ENCODE data around the gene ANKRD33. TPM values are rescaled to one million over a fixed set of nuclear protein-coding genes. Genes with fewer than 3 reads are reported as not detected.

The ANKRD33 gene
- total RNA-seq, 1 donor from 2014 or later, result not detected

DNA sequence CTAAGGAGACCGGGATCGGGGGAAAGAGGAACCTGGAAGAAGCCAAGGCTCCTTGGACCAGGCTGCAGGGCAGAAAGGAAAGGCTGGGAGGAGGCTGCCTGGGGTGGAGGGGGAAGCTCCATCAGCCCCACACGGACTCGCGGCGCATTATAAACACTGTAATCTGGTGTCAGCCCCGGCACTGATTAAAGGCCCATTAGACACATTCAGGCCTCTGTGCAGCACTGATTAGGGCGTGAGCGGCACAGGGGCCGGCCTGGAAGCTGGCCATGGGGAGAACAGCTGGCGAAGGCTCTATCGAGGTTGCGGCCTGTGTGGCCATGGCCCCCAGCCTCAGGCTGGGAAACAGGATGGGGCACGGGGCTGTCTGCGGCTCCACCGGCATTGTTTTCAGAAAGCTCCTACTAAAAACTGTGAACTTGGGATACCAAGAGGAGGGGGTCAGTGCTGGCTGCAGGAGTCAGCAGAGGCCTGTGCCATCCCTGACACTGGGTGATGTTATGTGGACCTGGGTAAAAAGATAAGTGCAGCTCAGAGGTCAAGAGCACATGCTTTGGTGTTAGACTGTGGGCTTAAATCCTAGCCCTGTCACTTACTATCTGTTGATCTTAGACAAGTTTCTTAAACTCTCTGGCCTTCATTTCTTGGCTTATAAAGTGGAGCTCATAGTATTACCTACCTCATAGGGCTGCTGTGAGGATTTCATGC lies 30.0 kb downstream of the ANKRD33 start:
- DNase-seq, result peak; percentile 72

DNA sequence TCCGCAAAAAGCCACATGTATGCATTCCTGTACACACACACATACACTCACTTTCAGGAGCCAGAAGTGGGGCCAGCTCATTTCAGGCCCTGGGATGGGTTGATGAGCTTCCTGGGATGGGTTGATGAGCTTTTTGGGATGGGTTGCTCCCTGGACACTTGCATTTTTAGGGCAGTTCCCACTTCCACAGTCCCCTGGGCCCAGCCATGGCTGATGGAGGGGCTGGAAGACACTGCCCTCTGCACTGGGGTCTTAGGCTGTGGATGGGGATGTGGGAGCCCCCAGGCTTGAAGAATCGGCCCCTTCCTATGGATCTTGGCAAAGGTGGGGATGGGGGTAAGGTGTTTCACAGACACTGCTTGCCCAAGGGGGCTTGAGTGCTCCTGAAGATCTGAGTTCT lies 32.1 kb downstream of the ANKRD33 start:
- DNase-seq, result no peak

DNA sequence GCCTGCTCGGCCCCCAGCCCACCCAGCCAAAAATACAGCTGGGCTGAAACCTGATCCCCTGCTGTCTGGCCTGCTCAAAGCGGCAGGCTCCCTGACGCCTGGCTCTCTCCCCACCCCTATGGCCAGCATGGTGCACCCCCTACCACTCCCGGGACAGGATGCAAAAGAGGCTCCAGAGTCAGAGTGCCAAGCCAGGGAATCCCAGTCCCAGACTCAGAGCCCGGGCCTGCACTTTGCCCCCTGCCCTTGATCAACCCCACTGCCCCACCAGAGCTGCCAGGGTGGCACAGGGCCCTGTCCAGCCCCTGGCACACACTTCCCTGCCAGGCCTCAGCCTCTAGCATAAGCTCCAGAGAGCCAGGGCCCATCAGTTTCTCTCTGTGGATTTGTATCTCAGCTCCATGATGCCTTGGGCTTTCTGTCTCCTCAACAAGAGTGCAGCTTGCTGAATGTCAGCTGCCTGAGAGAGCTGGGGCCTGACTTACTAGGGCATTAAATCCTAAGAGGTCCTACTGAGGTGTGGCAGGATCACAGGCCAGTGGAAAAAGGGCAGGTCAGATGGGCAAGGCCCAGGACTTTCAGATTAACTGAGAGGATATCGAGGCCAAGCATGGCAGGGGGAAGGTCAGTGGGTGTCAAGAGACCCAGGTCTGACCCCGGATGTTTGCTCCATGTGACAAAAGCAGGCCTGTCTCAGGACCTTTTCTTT lies 33.3 kb downstream of the ANKRD33 start:
- DNase-seq, result peak; percentile 92

DNA sequence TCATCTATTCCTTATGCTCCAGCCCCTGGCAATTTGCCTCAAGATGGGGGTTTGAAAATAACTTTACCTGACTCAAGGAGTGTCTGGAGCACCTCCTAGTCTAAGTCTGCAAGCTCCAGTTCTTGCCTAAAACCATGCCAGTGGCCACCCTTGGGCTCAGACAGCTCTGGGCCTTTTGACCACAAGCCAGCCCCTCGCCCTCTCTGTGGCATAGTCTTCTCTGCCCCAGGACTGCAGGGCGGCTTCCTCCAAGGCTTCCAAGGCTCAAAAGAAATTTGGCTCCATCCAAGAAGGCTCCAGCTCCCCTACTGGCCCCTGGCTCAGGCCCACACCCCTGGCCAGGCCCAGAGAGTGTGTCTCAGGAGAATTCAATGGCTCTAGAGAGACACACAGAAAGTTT lies 34.2 kb downstream of the ANKRD33 start:
- DNase-seq, result no peak

DNA sequence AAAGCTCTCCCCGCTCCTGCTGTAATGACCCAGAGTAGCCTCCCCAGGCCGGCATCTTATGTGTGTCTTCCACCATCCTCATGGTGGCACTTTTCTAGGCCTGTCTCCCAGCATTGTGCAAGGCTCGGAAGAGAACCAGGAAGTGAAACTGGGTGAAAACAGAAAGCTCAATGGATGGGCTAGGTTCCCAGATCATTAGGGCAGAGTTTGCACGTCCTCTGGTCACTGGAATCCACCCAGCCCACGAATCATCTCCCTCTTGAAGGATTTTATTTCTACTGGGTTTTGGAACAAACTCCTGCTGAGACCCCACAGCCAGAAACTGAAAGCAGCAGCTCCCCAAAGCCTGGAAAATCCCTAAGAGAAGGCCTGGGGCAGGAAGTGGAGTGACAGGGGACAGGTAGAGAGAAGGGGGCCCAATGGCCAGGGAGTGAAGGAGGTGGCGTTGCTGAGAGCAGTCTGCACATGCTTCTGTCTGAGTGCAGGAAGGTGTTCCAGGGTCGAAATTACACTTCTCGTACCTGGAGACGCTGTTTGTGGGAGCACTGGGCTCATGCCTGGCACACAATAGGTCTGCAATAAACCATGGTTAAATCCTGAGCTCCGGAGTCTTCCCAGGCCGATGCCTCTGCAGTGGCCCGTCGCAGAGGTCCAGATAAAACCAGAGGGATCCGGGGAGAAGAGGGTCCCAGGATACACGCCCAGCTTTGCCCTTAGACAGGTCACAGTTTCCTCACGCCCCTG lies 35.0 kb downstream of the ANKRD33 start:
- peak; percentile 27 for DNase-seq

DNA sequence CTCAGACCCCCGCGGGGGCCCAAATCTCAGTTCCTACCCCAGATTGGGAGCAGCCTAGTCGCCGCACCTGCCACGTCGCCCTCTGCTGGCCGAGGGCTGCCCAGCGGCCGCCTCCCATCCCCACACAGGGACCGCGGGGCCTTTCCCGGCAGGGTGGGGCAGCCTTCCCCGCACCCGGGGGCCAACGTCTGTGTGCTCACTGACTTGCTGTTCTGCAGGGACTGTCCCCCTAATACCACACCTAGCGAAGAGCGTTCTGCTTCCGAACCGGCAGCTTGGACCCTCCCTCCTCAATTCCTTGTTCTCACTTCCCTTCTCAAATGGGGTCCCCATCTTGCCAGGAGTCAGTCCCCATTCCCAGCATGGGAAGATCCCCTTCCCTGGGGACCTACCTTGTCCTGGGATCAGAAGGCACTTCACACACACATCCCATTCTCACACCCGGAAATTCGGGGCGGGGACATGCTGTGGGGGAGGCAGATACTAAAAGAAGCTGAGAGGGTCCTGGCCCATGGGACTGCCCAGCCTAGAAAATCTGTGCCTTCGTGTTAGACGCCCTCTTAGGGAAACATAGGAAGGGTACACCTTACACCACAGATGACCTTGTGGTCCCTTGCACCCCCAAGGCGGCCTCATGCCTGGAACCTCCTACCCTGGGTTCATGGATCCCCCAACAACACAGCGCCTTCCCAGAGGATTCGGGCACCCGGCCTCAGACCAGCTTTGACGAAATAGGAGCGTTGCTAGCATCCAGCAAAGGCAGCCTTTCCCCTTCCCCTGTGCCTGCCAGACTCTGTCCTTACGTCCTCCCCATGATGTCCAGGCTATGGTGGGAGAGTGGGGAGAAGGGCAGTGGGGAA lies 35.8 kb downstream of the ANKRD33 start:
- peak; percentile 50 for DNase-seq

DNA sequence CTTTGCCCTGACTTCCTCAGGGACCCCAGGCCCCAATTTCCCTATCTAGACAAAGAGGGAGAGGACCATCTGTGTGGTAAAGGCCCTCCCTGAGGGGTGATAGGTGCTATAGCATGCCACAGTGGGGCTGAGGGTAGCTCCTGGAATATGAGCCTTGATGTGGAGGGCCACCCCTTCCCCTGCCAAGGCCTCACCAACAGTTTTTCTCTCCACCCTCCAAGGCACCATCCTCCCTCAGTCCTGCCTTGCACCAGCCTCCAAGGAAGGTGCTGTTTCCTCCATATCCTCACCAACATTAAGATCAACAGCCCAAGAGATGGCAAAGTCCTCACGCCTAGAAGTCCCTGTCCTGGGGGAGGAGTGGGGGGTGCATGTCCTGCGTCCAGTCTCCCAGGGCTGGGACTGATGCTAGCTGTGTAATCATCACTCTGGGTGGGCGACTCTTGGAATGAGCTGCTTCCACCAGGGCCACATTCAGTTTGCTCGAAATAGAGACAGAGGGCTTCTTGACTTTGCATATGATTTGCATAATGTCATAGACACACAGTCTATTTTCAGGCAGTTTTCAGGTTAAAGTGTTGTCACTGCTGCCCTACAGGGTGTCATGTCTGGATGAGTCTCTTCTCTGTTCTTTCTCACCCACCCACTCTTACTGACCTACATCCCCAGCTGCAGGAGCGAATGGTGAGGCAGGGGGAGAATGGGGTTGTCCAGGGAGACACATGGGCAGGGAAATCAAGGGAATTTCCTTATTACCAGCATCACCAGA lies 36.8 kb downstream of the ANKRD33 start:
- DNase-seq, result no peak

DNA sequence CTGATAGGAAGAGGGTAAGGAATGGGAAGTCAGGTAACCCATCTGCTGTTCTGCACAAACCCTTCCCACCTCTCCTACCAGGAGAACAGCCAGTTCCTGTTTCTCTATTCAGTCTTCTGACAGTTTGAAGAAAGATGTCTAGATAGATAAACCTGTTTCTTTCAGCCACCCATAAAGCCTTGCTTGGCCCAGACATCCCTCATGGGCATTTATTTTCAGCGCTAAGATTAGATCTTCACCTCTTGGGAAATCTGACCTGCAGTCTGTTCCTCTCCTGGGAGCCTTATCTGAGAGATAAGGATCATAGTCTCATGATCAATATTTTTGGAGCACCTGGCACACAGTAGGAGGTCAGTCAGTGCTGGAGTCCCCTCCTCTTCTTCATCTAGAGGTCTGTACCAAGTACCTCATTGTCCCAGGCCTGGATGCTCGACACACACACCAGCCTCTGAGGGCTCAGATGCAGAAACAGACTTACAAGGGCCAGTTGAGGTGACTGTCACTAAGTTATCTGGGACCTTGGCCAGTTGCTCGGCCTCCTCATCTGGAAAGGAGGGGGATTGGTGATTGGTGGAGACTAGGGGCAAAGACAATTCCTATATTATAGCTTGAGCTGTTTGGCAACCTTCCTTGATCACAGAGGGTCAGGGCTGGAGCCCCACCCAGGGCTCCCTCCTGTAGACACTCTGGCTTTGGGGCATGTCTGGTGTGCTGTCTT lies 37.6 kb downstream of the ANKRD33 start:
- DNase-seq, result no peak

DNA sequence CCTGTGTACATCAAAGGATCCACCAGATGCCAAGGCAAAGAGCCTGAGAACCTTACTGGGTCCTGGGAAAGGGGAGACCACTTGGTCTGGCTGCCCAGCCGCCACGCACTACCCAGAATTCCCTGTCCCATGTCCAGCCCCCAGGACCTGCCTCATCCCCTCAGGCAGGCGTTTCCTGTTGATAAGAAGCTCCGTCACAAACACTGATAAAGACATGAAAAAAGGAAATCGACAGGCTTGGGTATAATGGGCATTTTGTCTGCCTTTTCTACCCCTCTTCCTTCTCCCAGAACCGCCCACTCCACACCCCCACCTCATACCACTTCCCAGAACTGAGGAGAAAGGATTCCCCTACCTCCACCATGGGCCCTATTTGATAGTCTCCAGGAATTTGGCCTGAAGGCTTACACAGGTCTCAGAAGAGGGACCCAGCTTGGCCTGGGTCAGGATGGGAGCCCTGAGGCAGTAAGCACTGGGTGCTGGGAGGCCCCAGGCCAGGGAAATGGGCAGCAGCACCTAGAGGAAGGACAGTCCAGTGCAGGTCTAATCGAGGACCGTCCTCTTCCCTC lies 38.2 kb downstream of the ANKRD33 start:
- no peak for DNase-seq

DNA sequence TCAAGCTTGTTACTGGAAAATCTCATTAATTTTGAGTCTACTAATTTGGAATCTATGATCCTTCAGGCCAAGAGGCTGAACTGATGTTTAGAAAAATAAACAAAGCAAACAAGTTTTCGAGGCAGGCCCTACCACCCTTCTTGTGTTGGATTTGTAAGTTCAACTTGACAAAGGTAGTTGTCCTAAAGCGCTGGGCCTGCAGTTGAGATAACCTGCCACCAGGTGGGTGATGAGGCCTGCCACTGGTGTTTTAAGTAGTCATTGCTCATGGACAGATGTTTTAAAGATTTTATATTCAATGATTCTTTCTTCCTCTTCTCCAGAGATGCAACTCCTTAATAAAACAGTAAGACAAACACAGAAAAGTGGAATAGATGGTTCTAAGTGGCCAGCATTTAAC lies 38.8 kb downstream of the ANKRD33 start:
- no peak for DNase-seq

DNA sequence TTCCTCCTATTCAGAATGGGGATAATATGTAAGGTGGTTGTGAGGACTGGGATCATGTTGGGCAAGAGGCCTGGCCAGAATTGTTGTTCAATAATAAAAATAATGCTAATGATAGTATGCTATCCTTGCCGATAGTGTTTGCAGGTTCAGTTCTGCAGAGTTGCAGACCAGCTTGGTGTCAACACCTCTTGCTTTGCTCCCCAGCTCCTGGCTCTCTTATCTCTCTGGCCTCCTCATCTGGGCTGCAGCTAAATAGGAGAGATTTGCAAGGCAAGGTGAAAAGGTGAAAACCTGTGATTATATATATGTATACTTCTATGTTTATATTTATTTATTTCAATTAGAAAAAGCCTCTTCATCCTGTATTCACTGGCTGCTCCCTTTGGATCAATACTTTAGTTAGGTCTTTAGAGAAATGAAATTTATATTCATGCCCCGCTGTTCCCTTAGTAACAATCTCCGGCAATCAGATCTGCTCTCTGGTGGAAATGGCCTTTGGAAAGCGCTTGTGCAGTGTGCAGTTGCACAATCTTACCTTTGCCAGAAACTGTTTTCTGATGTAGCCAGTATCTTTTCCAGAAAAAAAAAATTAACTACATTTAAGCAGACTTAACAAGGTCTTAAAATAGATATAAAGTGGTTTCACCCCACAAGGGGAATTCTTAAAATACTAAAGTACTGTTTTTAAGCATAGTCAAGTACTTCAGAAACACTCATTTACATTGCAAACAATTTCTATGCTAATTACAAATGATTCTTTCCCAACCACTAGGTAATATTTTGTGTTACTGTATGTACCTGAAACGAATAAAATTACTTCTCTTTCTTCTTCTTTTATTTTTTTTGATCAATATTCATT lies 44.5 kb downstream of the ANKRD33 start:
- no peak for DNase-seq

DNA sequence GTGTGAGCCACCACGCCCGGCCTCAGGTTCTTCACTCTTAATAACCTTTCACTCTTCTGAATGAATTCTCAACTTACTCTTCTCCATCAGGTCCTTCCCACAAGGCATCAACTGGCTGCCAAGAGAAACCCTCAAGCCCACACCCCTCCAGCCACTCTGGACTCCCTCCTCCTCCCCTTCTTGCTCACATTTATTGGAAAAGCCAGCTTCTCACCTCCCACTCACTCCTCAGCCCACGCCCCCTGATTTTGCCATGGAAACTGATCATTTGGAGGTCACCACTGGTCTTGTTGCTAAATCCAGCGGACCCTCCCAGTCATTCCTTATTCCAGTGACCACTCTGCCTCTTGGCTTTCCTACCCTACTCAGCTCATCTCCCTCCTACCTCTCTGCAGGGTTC lies 46.2 kb downstream of the ANKRD33 start:
- no peak for DNase-seq

DNA sequence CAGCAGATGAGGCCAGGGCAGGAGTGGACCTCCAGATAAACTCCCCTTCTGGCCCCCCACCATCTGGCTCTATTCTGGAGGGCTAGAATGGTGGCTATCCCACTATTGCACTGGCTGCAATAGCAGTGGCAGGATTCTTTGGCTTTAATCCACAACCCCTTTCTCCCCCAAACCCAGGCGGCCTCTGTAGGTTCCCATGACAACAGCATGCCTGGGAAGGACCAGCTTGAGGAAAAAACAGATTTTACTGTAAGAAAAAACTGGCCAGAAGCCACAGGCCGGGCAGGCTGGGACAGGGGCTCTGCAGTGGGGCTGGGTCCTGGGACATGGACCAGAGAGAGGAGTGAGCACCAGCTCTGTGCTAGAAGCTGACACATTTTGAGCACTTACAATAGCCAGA lies 50.0 kb downstream of the ANKRD33 start:
- peak; percentile 63 for DNase-seq

DNA sequence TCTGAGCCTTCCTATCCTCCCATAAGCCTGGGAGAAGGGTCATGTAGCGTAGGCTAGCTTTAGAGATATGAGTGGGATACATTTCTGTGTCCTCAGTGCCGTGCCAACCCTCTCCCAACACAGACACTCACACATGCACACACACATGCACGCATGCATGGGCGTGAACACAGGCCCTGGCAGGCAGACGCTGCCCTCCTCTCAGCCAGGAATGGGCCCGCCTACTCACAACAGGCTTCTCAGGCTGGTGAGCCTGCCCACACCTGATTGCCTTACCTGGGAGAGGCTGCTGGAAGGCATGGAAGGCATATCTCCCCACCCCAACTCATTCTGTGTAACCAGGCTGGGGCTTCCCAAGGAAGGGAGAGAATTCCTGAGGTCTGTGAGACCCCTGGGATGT lies 50.8 kb downstream of the ANKRD33 start:
- DNase-seq, result peak; percentile 54

DNA sequence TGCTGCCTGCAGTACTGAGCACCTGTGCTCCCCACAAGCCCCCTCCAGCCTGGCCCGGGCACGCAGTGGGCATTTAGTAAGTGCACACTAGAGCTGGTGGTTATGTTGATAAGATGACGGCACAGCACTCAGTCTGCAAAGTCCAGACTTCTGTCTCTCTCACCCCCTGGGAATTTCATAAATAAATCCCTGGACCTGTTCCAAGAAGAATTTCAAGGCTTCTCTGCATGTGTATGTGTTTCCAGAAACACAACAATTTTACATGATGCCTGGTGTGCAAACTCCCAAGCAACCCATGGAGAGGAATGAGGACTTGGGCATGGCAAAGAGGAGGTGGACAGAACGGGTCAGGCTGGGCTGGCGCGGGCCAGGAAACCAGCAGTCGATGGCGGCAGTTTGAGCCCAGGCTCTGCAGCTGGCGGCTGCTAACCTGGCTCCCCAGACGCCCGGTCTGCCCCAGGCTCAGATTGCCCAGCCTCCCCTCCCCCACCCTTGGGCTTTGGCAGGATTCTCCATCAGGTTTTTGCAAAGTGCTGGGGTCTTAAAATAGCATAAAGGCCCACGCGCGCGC lies 53.2 kb downstream of the ANKRD33 start:
- peak; percentile 69 for DNase-seq
